ENCODE data around the gene KRTDAP. TPM values are rescaled to one million over a fixed set of nuclear protein-coding genes. Genes with fewer than 3 reads are reported as not detected.
"Not testable (repeated sequence)": the region's sequence is repeated elsewhere in the genome, so short reads cannot be mapped to it uniquely, and the experiment has no call there.

Gene KRTDAP
- total RNA-seq, 1 experiment from 2014 or later, result not detected

GRCh38 chr19:35486268-35486708 lies 4.0 kb downstream of the KRTDAP start:
- peaks cover 20% of the 10 kb centered on the region for H3K4me1 ChIP-seq (ENCODE audit: low read length)
- H3K27ac ChIP-seq (ENCODE audit: low read length), result no peak overlapping the region
- no peaks in the 10 kb centered on the region for H3K27me3 ChIP-seq (ENCODE audit: low read length)
- H3K79me2 ChIP-seq (ENCODE audit: low read length), result no peaks in the 10 kb centered on the region
- no peak for DNase-seq
- H3K4me3 ChIP-seq (ENCODE audit: low read length), result no peak overlapping the region
- H3K9ac ChIP-seq (ENCODE audit: low read length), result no peak overlapping the region
- no peaks in the 10 kb centered on the region for H3K9me3 ChIP-seq (ENCODE audit: low read length)
- H3K4me2 ChIP-seq (ENCODE audit: low read depth, low read length, poor library complexity, severe bottlenecking), result no peak overlapping the region
- no peaks in the 10 kb centered on the region for H4K20me1 ChIP-seq (ENCODE audit: insufficient read depth, low read depth, low read length)
- no peak overlapping the region for H2AFZ ChIP-seq (ENCODE audit: low read length)
- no peaks in the 10 kb centered on the region for H3K36me3 ChIP-seq (ENCODE audit: insufficient read depth, low read length)
- H3K9me2 ChIP-seq (replicated peaks; ENCODE audit: insufficient read depth, low read length), result no peaks in the 10 kb centered on the region

DNA sequence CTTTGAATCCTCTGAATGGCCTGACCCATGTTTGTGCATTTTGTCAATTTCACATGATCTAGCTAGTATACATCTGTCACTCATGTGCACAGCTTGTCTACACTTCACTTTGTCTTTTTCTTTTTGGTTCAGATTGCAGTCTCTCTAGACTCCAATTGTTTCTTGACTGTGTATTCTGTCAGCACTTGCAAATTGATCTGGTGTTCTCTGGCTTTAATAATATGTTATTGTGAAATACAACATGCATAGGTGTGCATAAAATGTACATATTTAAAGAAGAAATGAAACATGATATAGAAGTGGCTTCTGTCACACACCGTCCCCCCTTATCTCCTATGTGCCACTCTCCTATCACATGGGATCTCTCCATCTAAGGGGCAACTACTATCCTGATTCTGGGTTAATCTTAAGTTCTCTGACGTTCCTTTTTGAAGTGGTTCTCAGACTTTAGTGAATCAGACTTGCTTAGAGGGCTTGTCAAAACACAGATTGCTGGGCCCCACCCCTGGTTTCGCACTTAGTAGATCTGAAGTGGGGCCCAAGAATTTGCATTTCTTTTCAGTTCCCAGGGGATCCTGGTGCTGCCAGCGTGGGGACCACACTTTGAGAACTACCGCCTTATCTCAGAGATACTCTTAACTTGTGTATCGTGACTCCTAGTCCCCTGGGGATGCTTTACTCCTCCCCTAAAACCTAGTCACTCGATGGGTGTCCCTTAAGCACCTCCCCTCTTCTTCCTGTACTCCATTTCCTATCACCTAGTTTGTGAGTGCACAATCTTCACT lies 5.8 kb downstream of the KRTDAP start:
- H3K9me3 ChIP-seq (ENCODE audit: low read length), result no peaks in the 10 kb centered on the region
- H4K20me1 ChIP-seq (ENCODE audit: insufficient read depth, low read depth, low read length), result no peaks in the 10 kb centered on the region
- peak overlapping the region; percentile 2; the same call in 1 of the 2 replicates for H3K4me3 ChIP-seq (ENCODE audit: low read length)
- no peaks in the 10 kb centered on the region for H3K9me2 ChIP-seq (replicated peaks; ENCODE audit: insufficient read depth, low read length)
- DNase-seq, result peak; percentile 94
- H2AFZ ChIP-seq (ENCODE audit: low read length), result peak overlapping the region; percentile 73
- H3K4me1 ChIP-seq (ENCODE audit: low read length), result peaks cover 20% of the 10 kb centered on the region
- H3K27ac ChIP-seq (ENCODE audit: low read length), result peak overlapping the region; percentile 22
- H3K27me3 ChIP-seq (ENCODE audit: low read length), result no peaks in the 10 kb centered on the region
- H3K36me3 ChIP-seq (ENCODE audit: insufficient read depth, low read length), result no peaks in the 10 kb centered on the region
- H3K4me2 ChIP-seq (ENCODE audit: low read depth, low read length, poor library complexity, severe bottlenecking), result peak overlapping the region; percentile 59
- no peaks in the 10 kb centered on the region for H3K79me2 ChIP-seq (ENCODE audit: low read length)
- H3K9ac ChIP-seq (ENCODE audit: low read length), result no peak overlapping the region

DNA sequence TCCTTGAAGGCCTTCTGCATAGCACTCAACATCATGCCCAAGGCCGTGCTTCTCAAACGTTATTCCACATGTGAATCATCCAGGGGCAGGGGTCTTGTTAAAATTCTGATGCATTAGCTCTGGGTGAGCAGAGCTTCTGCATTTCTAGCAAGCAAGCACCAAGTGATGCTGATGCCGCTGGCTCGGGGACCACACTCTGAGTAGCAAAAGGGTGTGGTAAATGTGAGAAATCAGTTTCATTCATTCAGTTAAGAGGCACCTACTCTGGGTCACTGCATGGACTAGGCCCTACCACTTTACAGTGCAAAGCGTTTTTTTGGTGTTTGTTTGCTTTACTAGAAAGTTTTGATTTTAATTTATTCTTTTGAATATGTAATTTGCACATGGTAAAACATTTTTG lies 7.2 kb downstream of the KRTDAP start:
- H2AFZ ChIP-seq (ENCODE audit: low read length), result no peak overlapping the region
- H3K9me2 ChIP-seq (replicated peaks; ENCODE audit: insufficient read depth, low read length), result no peaks in the 10 kb centered on the region
- H3K9me3 ChIP-seq (ENCODE audit: low read length), result no peaks in the 10 kb centered on the region
- no peaks in the 10 kb centered on the region for H3K79me2 ChIP-seq (ENCODE audit: low read length)
- H4K20me1 ChIP-seq (ENCODE audit: insufficient read depth, low read depth, low read length), result no peaks in the 10 kb centered on the region
- H3K9ac ChIP-seq (ENCODE audit: low read length), result no peak overlapping the region
- DNase-seq, result no peak
- no peaks in the 10 kb centered on the region for H3K27me3 ChIP-seq (ENCODE audit: low read length)
- peaks cover 20% of the 10 kb centered on the region for H3K4me1 ChIP-seq (ENCODE audit: low read length)
- H3K27ac ChIP-seq (ENCODE audit: low read length), result no peak overlapping the region
- no peaks in the 10 kb centered on the region for H3K36me3 ChIP-seq (ENCODE audit: insufficient read depth, low read length)
- H3K4me2 ChIP-seq (ENCODE audit: low read depth, low read length, poor library complexity, severe bottlenecking), result no peak overlapping the region
- H3K4me3 ChIP-seq (ENCODE audit: low read length), result no peak overlapping the region

DNA sequence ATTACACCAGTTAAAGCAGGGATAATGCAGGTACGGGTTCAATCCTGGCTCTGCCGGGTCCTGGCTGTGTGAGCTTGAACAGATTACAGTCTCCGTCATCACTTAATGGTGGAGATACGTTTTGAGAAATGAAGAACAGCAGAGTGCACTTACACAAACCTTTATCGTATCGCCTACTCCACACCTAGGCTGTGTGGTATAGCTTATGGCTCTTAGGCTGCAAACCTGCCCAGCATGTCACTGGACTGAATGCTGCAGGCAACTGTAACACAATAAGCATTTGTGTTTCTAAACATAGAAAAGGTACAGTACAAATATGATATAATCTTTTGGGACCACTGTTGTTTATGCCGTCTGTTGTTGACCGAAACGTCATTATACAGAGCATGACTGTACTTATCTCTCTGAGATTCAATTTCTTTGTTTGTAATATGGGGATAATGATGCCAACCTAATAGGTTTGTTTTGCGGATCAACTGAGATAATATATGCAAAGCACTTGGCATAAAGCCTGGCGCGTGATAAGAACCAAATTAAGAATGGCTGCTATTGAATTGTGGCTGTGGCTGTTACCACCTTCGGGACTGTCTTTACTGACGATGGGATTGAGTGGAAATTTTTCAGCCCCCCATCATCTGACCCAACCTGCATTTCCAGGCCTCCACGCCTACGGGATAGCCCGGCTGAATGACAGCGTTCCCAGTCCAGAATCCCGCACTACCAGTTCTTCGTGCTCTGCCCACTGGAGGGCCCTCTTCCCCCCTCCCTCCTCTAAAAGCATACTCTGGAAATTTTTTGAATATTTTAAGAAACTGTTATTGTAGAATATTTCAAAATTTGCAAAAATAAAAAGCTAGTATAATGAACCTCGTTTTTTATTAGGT lies 11.2 kb downstream of the KRTDAP start:
- no peaks in the 10 kb centered on the region for H3K9me3 ChIP-seq (ENCODE audit: low read length)
- no peaks in the 10 kb centered on the region for H3K27me3 ChIP-seq (ENCODE audit: low read length)
- H3K4me3 ChIP-seq (ENCODE audit: low read length), result no peak overlapping the region
- H3K27ac ChIP-seq (ENCODE audit: low read length), result no peak overlapping the region
- H3K79me2 ChIP-seq (ENCODE audit: low read length), result no peaks in the 10 kb centered on the region
- no peaks in the 10 kb centered on the region for H4K20me1 ChIP-seq (ENCODE audit: insufficient read depth, low read depth, low read length)
- no peak overlapping the region for H3K9ac ChIP-seq (ENCODE audit: low read length)
- DNase-seq, result no peak
- H3K4me2 ChIP-seq (ENCODE audit: low read depth, low read length, poor library complexity, severe bottlenecking), result no peak overlapping the region
- peaks cover 5% of the 10 kb centered on the region for H3K4me1 ChIP-seq (ENCODE audit: low read length)
- H3K9me2 ChIP-seq (replicated peaks; ENCODE audit: insufficient read depth, low read length), result no peaks in the 10 kb centered on the region
- no peaks in the 10 kb centered on the region for H3K36me3 ChIP-seq (ENCODE audit: insufficient read depth, low read length)
- H2AFZ ChIP-seq (ENCODE audit: low read length), result no peak overlapping the region

DNA sequence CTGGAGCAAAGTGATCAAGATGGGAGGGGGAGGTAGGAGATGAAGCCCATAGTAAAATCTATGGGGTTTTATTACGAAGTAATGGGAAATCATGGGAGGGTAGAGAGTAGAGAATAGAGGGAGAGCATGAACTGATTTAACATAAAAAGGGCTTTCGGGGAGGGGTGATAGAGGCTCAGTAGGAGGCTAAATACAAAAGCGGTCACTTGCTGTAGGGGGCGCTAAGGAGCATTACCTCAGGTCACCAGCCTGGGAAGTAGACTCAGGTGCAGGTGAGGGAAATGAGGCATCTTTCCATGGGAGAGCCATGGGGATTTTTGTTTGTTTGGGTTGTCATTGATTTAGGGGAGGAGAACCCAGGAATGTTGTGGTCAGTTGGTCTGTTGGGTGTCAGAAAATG lies 14.1 kb downstream of the KRTDAP start:
- Histone ChIP-seq H4K20me1 (ENCODE audit: insufficient read depth, low read depth, low read length) (no peaks in the 10 kb centered on the region), H3K27me3 (ENCODE audit: low read length) (no peaks in the 10 kb centered on the region), H3K79me2 (ENCODE audit: low read length) (no peaks in the 10 kb centered on the region), H3K9me2 (replicated peaks; ENCODE audit: insufficient read depth, low read length) (no peaks in the 10 kb centered on the region), H3K9ac (ENCODE audit: low read length) (no peak overlapping the region), H3K4me3 (ENCODE audit: low read length) (no peak overlapping the region), H3K4me2 (ENCODE audit: low read depth, low read length, poor library complexity, severe bottlenecking) (no peak overlapping the region), H2AFZ (ENCODE audit: low read length) (no peak overlapping the region), H3K36me3 (ENCODE audit: insufficient read depth, low read length) (no peaks in the 10 kb centered on the region), H3K4me1 (ENCODE audit: low read length) (no peaks in the 10 kb centered on the region), H3K27ac (ENCODE audit: low read length) (no peak overlapping the region), H3K9me3 (ENCODE audit: low read length) (no peaks in the 10 kb centered on the region)
- peak; percentile 78 for DNase-seq

GRCh38 chr19:35474594-35474993 lies 15.7 kb downstream of the KRTDAP start:
- not testable (repeated sequence) for H3K27ac ChIP-seq (ENCODE audit: low read length); H3K79me2 ChIP-seq (ENCODE audit: low read length); H3K4me2 ChIP-seq (ENCODE audit: low read depth, low read length, poor library complexity, severe bottlenecking); H4K20me1 ChIP-seq (ENCODE audit: insufficient read depth, low read depth, low read length); H3K27me3 ChIP-seq (ENCODE audit: low read length); H3K36me3 ChIP-seq (ENCODE audit: insufficient read depth, low read length); DNase-seq; H3K9ac ChIP-seq (ENCODE audit: low read length); H2AFZ ChIP-seq (ENCODE audit: low read length); H3K4me3 ChIP-seq (ENCODE audit: low read length); H3K9me3 ChIP-seq (ENCODE audit: low read length); H3K9me2 ChIP-seq (replicated peaks; ENCODE audit: insufficient read depth, low read length); H3K4me1 ChIP-seq (ENCODE audit: low read length)

DNA sequence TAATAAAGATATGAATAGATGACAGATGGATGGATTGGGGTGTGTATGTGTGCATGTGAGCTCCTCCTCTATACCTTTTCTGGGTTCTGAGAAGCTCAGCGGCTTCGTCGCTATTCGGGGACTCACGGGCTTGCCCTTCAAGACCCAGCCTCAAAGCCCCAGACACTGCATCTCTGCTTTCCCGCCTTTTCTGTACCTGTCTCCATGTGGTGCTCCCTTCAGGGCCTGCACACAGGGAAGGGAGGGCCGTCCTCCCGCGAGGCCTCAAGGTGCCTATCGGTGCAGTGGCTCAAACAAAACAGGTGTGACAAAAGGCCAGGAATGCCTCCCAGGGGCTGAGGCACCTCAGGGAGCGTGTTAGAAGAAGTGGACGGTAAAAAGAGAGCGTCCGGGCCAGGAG lies 16.2 kb downstream of the KRTDAP start:
- no peaks in the 10 kb centered on the region for H3K79me2 ChIP-seq (ENCODE audit: low read length)
- H3K9me2 ChIP-seq (replicated peaks; ENCODE audit: insufficient read depth, low read length), result no peaks in the 10 kb centered on the region

GRCh38 chr19:35471946-35472345 lies 18.3 kb downstream of the KRTDAP start:
- DNase-seq, result no peak
- H2AFZ ChIP-seq (ENCODE audit: low read length), result no peak overlapping the region
- no peak overlapping the region for H3K27ac ChIP-seq (ENCODE audit: low read length)
- no peak overlapping the region for H3K4me2 ChIP-seq (ENCODE audit: low read depth, low read length, poor library complexity, severe bottlenecking)
- no peaks in the 10 kb centered on the region for H3K9me2 ChIP-seq (replicated peaks; ENCODE audit: insufficient read depth, low read length)
- no peak overlapping the region for H3K4me3 ChIP-seq (ENCODE audit: low read length)
- H3K27me3 ChIP-seq (ENCODE audit: low read length), result no peaks in the 10 kb centered on the region
- H3K79me2 ChIP-seq (ENCODE audit: low read length), result no peaks in the 10 kb centered on the region
- no peaks in the 10 kb centered on the region for H4K20me1 ChIP-seq (ENCODE audit: insufficient read depth, low read depth, low read length)
- peaks cover 2% of the 10 kb centered on the region; the same call in 1 of the 2 replicates for H3K4me1 ChIP-seq (ENCODE audit: low read length)
- no peaks in the 10 kb centered on the region for H3K9me3 ChIP-seq (ENCODE audit: low read length)
- no peak overlapping the region for H3K9ac ChIP-seq (ENCODE audit: low read length)
- no peaks in the 10 kb centered on the region for H3K36me3 ChIP-seq (ENCODE audit: insufficient read depth, low read length)

More for the DNA sequence above, 16.2 kb downstream of the KRTDAP start:
- Histone ChIP-seq H3K4me2 (ENCODE audit: low read depth, low read length, poor library complexity, severe bottlenecking) (no peak overlapping the region), H3K4me1 (ENCODE audit: low read length) (no peaks in the 10 kb centered on the region), H3K4me3 (ENCODE audit: low read length) (no peak overlapping the region), H3K9ac (ENCODE audit: low read length) (no peak overlapping the region), H3K27me3 (ENCODE audit: low read length) (no peaks in the 10 kb centered on the region), H4K20me1 (ENCODE audit: insufficient read depth, low read depth, low read length) (no peaks in the 10 kb centered on the region), H2AFZ (ENCODE audit: low read length) (no peak overlapping the region), H3K27ac (ENCODE audit: low read length) (no peak overlapping the region), H3K36me3 (ENCODE audit: insufficient read depth, low read length) (no peaks in the 10 kb centered on the region), H3K9me3 (ENCODE audit: low read length) (no peaks in the 10 kb centered on the region)
- DNase-seq, result no peak
